T-cell (primary cell): ENCODE measurements around the gene TMEM213. TPM values are rescaled to one million over a fixed set of nuclear protein-coding genes. Genes with fewer than 3 reads are reported as not detected.

Source experiments
- ATAC-seq, 4 experiments: fragments of 200-7000 bp in 3 of 4; fragments of 150-1000 bp in 1 of 4; cut with Tn5 transposase; replicated peaks in 1 of 4; 1 replicate in 3 of 4; 2 replicates in 1 of 4; pipeline ENCODE4 v1.10.0; 2021; ENCODE audit warnings: moderate library complexity in 3 of 4, mild to moderate bottlenecking in 2 of 4, moderate number of reproducible peaks in 1 of 4
- CTCF ChIA-PET, 2 donors: fragments of 300-600 bp; sonication (Branson Sonifier 250); formaldehyde crosslinking; loops; one replicate each; lab custom pipeline; 2022; ENCODE audit warnings: antibody characterized with exemption in 2 of 2; lab: Charles Lee
- POLR2A ChIA-PET, 2 donors: fragments of 300-600 bp; sonication (Branson Sonifier 250); formaldehyde crosslinking; loops; one replicate each; lab custom pipeline; 2022; ENCODE audit warnings: antibody characterized with exemption in 2 of 2; lab: Charles Lee
- DNase-seq, 35 experiments: peaks; one replicate each; pipeline versions ENCODE4 v3.0.0 to v3.0.0-alpha.2; 2013 to 2023
- H3K27ac ChIP-seq: one replicate; pipeline ENCODE4 v1.5.1; 2013; ENCODE audit warnings: low read length
- H3K27me3 ChIP-seq, 2 experiments: replicated peaks in 1 of 2; 1 replicate in 1 of 2; 2 replicates in 1 of 2; pipeline versions ENCODE4 v1.6.1 to v1.7.0; 2013; ENCODE audit warnings: low read length in 1 of 2, mixed read lengths in 1 of 2; ENCODE audit not compliant: control insufficient read depth in 2 of 2, insufficient read depth in 2 of 2; ENCODE audit errors: extremely low read depth in 1 of 2
- H3K36me3 ChIP-seq, 2 donors: 1 replicate in 1 of 2; 2 replicates in 1 of 2; pipeline versions ENCODE4 v1.6.1 to v1.7.0; 2013; ENCODE audit warnings: low read length in 1 of 2; ENCODE audit not compliant: control insufficient read depth in 2 of 2, insufficient read depth in 1 of 2; ENCODE audit errors: extremely low read depth in 1 of 2
- H3K4me1 ChIP-seq, 2 experiments: 1 replicate in 1 of 2; 2 replicates in 1 of 2; pipeline versions ENCODE4 v1.6.1 to v1.7.0; 2013; ENCODE audit warnings: low read length in 2 of 2, mixed read lengths in 1 of 2; ENCODE audit not compliant: insufficient read depth in 2 of 2, control insufficient read depth in 1 of 2; ENCODE audit errors: extremely low read depth in 1 of 2
- H3K4me3 ChIP-seq, 2 donors: 1 replicate in 1 of 2; 2 replicates in 1 of 2; pipeline versions ENCODE4 v1.5.1 to v1.7.0; 2013; ENCODE audit warnings: mild to moderate bottlenecking in 2 of 2, low read length in 1 of 2, moderate library complexity in 1 of 2; ENCODE audit not compliant: control insufficient read depth in 1 of 2; ENCODE audit errors: extremely low read depth in 1 of 2
- H3K9me3 ChIP-seq: 2 replicates; pipeline ENCODE4 v1.7.0; 2013
- H3K27ac Mint-ChIP-seq, 2 donors: one replicate each; pipeline ENCODE4 v1.8.0; 2020 to 2021; ENCODE audit warnings: mild to moderate bottlenecking in 2 of 2, mixed read lengths in 2 of 2
- H3K27me3 Mint-ChIP-seq, 2 donors: one replicate each; pipeline ENCODE4 v1.8.0; 2021 to 2022; ENCODE audit warnings: mixed read lengths in 2 of 2
- H3K36me3 Mint-ChIP-seq: one replicate; pipeline ENCODE4 v1.8.0; 2021; ENCODE audit warnings: mixed read lengths
- H3K4me1 Mint-ChIP-seq, 3 donors: one replicate each; pipeline ENCODE4 v1.8.0; 2020 to 2022; ENCODE audit warnings: mixed read lengths in 3 of 3, mild to moderate bottlenecking in 1 of 3
- H3K4me3 Mint-ChIP-seq, 3 donors: one replicate each; pipeline ENCODE4 v1.8.0; 2020 to 2022; ENCODE audit warnings: mild to moderate bottlenecking in 3 of 3, mixed read lengths in 3 of 3, moderate library complexity in 3 of 3
- H3K9me3 Mint-ChIP-seq, 3 donors: one replicate each; pipeline ENCODE4 v1.8.0; 2020 to 2022; ENCODE audit warnings: mixed read lengths in 3 of 3
- WGBS: methylation state at CpG from one replicate; pipeline ENCODE4 v1.1.5; 2013; ENCODE audit warnings: missing lambda C conversion rate; ENCODE audit not compliant: insufficient coverage; 5-methylcytosine and 5-hydroxymethylcytosine counted together
- total RNA-seq, 35 experiments: library from RNA in 6 of 35; stranded (reverse) in 6 of 35; fragments of 120-200 nt in 1 of 35; gene quantifications; one replicate each; pipeline versions ENCODE4 v1.2.1 to v1.2.4 and lab custom pipeline; 2013 to 2026

Gene TMEM213
- total RNA-seq, 5 donors from 2014 or later (not counting 1 experiment from before 2014, with no cell fraction given) = not detected

- Histone ChIP-seq H3K9me3 (no peaks in the 10 kb centered on the region), H3K4me3 (no peak overlapping the region), H3K36me3 (no peaks in the 10 kb centered on the region), H3K4me1 (peaks cover 3 to 6% of the 10 kb centered on the region in 2 experiments), H3K27ac (no peak overlapping the region), H3K27me3 (no peaks in the 10 kb centered on the region)
- CTCF ChIA-PET = no interaction called here
- Mint-ChIP-seq H3K4me3 (no peak overlapping the region), H3K9me3 (no peaks in the 10 kb centered on the region), H3K27ac (no peak overlapping the region), H3K36me3 (no peaks in the 10 kb centered on the region), H3K4me1 (peaks cover 14 to 18% (median 17%) of the 10 kb centered on the region in 3 donors), H3K27me3 (no peaks in the 10 kb centered on the region)
- 100% methylated on average over 1 of the region's 6 CpGs for WGBS
- POLR2A ChIA-PET = no interaction called here
- DNase-seq = no peak
- no peak for ATAC-seq
Observed at GRCh38 chr7:138881579-138882188, 83.9 kb downstream of the TMEM213 start.

- 27% methylated on average over 2 of the region's 6 CpGs for WGBS
- DNase-seq = no peak
- Mint-ChIP-seq H3K9me3 (no peaks in the 10 kb centered on the region), H3K36me3 (no peaks in the 10 kb centered on the region), H3K27me3 (no peaks in the 10 kb centered on the region), H3K4me1 (peaks cover 13 to 18% (median 16%) of the 10 kb centered on the region in 3 donors), H3K27ac (peak overlapping the region; percentile 37 to 40), H3K4me3 (no peak overlapping the region)
- Histone ChIP-seq H3K27ac (no peak overlapping the region), H3K4me1 (peaks cover 3 to 9% of the 10 kb centered on the region in 2 experiments), H3K4me3 (no peak overlapping the region), H3K9me3 (no peaks in the 10 kb centered on the region), H3K27me3 (no peaks in the 10 kb centered on the region), H3K36me3 (no peaks in the 10 kb centered on the region)
- ChIA-PET CTCF (interaction anchor here in 1 of 2 donors (0.7 kb wide), 1 partner anchor 19 kb away, joined by 7 read pairs; no protein-coding TSS in a partner anchor), POLR2A (no interaction called here)
- no peak for ATAC-seq
Observed at GRCh38 chr7:138882249-138882648, 84.5 kb downstream of the TMEM213 start.

- POLR2A ChIA-PET = no interaction called here
- Histone ChIP-seq H3K4me3 (no peak overlapping the region), H3K36me3 (no peaks in the 10 kb centered on the region), H3K27me3 (no peaks in the 10 kb centered on the region), H3K9me3 (no peaks in the 10 kb centered on the region), H3K27ac (no peak overlapping the region), H3K4me1 (peaks cover 3 to 9% of the 10 kb centered on the region in 2 experiments)
- no peak for ATAC-seq
- H3K36me3 Mint-ChIP-seq = no peaks in the 10 kb centered on the region
- no peak overlapping the region for H3K27ac Mint-ChIP-seq
- H3K4me1 Mint-ChIP-seq = peaks cover 18 to 22% (median 19%) of the 10 kb centered on the region in 3 donors
- no peak overlapping the region for H3K4me3 Mint-ChIP-seq
- CTCF ChIA-PET = interaction anchor here (0.6 to 2.0 kb wide), 21 partner anchors 9 to 243 kb away, joined by 3 to 35 read pairs (median 6); no protein-coding TSS in a partner anchor
- no peak for DNase-seq
- no peaks in the 10 kb centered on the region for H3K27me3 Mint-ChIP-seq
- H3K9me3 Mint-ChIP-seq = no peaks in the 10 kb centered on the region
- WGBS = 92% methylated on average over 8 of the region's 13 CpGs
Observed at GRCh38 chr7:138885383-138886147, 87.8 kb downstream of the TMEM213 start.

GRCh38 chr7:138886501-138886917, 88.7 kb downstream of the TMEM213 start:
- H3K9me3 ChIP-seq = no peaks in the 10 kb centered on the region
- H3K27me3 ChIP-seq = peaks cover 0 to 4% of the 10 kb centered on the region in 2 experiments
- H3K36me3 Mint-ChIP-seq = no peaks in the 10 kb centered on the region
- H3K4me1 Mint-ChIP-seq = peaks cover 17 to 21% (median 19%) of the 10 kb centered on the region in 3 donors
- H3K27ac Mint-ChIP-seq = peak overlapping the region; percentile 69 to 83
- ATAC-seq (peak; percentile 86 to 92 (median 88)), DNase-seq (peak in 23 of 35 experiments; percentile 1 to 86 (median 29))
- no CpG with 5 or more reads among the region's 4 CpGs for WGBS
- no peaks in the 10 kb centered on the region for H3K9me3 Mint-ChIP-seq
- no peaks in the 10 kb centered on the region for H3K36me3 ChIP-seq
- H3K4me3 Mint-ChIP-seq = peak overlapping the region in 1 of 3 donors; percentile 22
- POLR2A ChIA-PET = interaction anchor here in 1 of 2 donors (0.6 kb wide), 2 partner anchors 159 to 254 kb away, joined by 3 to 4 read pairs; no protein-coding TSS in a partner anchor
- H3K27ac ChIP-seq = no peak overlapping the region
- H3K27me3 Mint-ChIP-seq = peaks cover 0 to 3% of the 10 kb centered on the region in 2 donors
- peaks cover 3 to 9% of the 10 kb centered on the region in 2 experiments for H3K4me1 ChIP-seq
- H3K4me3 ChIP-seq = no peak overlapping the region
- CTCF ChIA-PET = interaction anchor here (0.6 to 2.0 kb wide), 51 partner anchors 9 to 884 kb away, joined by 3 to 35 read pairs (median 4); partner anchors contain the start of genes CREB3L2 (in 1 of the 2), KIAA1549 (in 1 of the 2) and TRIM24 (in 1 of the 2)

GRCh38 chr7:138887085-138887710, 89.4 kb downstream of the TMEM213 start:
- H3K27ac Mint-ChIP-seq = no peak overlapping the region
- Histone ChIP-seq H3K4me3 (no peak overlapping the region), H3K4me1 (peaks cover 3 to 9% of the 10 kb centered on the region in 2 experiments), H3K27me3 (peaks cover 0 to 4% of the 10 kb centered on the region in 2 experiments), H3K36me3 (no peaks in the 10 kb centered on the region), H3K27ac (no peak overlapping the region), H3K9me3 (no peaks in the 10 kb centered on the region)
- POLR2A ChIA-PET = interaction anchor here in 1 of 2 donors (0.6 kb wide), 2 partner anchors 159 to 253 kb away, joined by 3 to 4 read pairs; no protein-coding TSS in a partner anchor
- WGBS = 94% methylated on average over 4 of the region's 9 CpGs
- H3K36me3 Mint-ChIP-seq = no peaks in the 10 kb centered on the region
- CTCF ChIA-PET = interaction anchor here (0.6 to 2.0 kb wide), 50 partner anchors 8 to 885 kb away, joined by 3 to 35 read pairs (median 4); partner anchors contain the start of genes CREB3L2 (in 1 of the 2), KIAA1549 (in 1 of the 2) and TRIM24 (in 1 of the 2)
- peaks cover 0 to 3% of the 10 kb centered on the region in 2 donors for H3K27me3 Mint-ChIP-seq
- no peaks in the 10 kb centered on the region for H3K9me3 Mint-ChIP-seq
- no peak for DNase-seq
- no peak for ATAC-seq
- H3K4me1 Mint-ChIP-seq = peaks cover 10 to 15% (median 14%) of the 10 kb centered on the region in 3 donors
- no peak overlapping the region for H3K4me3 Mint-ChIP-seq
